ENCODE results near the gene CYSTM1.
"Not testable (repeated sequence)": the region's sequence is repeated elsewhere in the genome, so short reads cannot be mapped to it uniquely, and the experiment has no call there.

Gene CYSTM1

GRCh38 chr5:140181002-140181483, 6.1 kb downstream of the CYSTM1 start:
- no peak for DNase-seq

GRCh38 chr5:140181525-140181924, 6.5 kb downstream of the CYSTM1 start:
- DNase-seq, result no peak

- no peak for DNase-seq
These were observed 7.2 kb downstream of the CYSTM1 start for GRCh38 chr5:140182075-140182711.

GRCh38 chr5:140182803-140183367, 7.9 kb downstream of the CYSTM1 start:
- DNase-seq, result no peak

- no peak for DNase-seq
These were observed 10.4 kb downstream of the CYSTM1 start for GRCh38 chr5:140185409-140185808.

GRCh38 chr5:140186267-140186671, 11.3 kb downstream of the CYSTM1 start:
- no peak for DNase-seq

- no peak for DNase-seq
These were observed 14.3 kb downstream of the CYSTM1 start for GRCh38 chr5:140189253-140189652.

- DNase-seq, result no peak
These were observed 15.2 kb downstream of the CYSTM1 start for GRCh38 chr5:140189977-140190871.

- DNase-seq, result no peak
These were observed 15.9 kb downstream of the CYSTM1 start for GRCh38 chr5:140190872-140191218.

GRCh38 chr5:140192715-140193430, 17.9 kb downstream of the CYSTM1 start:
- no peak for DNase-seq

- no peak for DNase-seq
These were observed 19.7 kb downstream of the CYSTM1 start for GRCh38 chr5:140194662-140195061.

GRCh38 chr5:140196115-140196814, 21.3 kb downstream of the CYSTM1 start:
- DNase-seq, result no peak

- DNase-seq, result no peak
These were observed 22.0 kb downstream of the CYSTM1 start for GRCh38 chr5:140197023-140197422.

- not testable (repeated sequence) for DNase-seq
These were observed 23.9 kb downstream of the CYSTM1 start for GRCh38 chr5:140198915-140199314.

GRCh38 chr5:140202078-140202477, 27.1 kb downstream of the CYSTM1 start:
- no peak for DNase-seq

GRCh38 chr5:140202610-140203009, 27.6 kb downstream of the CYSTM1 start:
- no peak for DNase-seq

- no peak for DNase-seq
These were observed 30.2 kb downstream of the CYSTM1 start for GRCh38 chr5:140205216-140205615.

GRCh38 chr5:140205952-140206351, 31.0 kb downstream of the CYSTM1 start:
- DNase-seq, result no peak

GRCh38 chr5:140207250-140207964, 32.4 kb downstream of the CYSTM1 start:
- no peak for DNase-seq

GRCh38 chr5:140208065-140208464, 33.1 kb downstream of the CYSTM1 start:
- no peak for DNase-seq

- DNase-seq, result no peak
These were observed 38.5 kb downstream of the CYSTM1 start for GRCh38 chr5:140213370-140213983.
